ENCODE data around the gene ANXA7.

Gene ANXA7

DNA sequence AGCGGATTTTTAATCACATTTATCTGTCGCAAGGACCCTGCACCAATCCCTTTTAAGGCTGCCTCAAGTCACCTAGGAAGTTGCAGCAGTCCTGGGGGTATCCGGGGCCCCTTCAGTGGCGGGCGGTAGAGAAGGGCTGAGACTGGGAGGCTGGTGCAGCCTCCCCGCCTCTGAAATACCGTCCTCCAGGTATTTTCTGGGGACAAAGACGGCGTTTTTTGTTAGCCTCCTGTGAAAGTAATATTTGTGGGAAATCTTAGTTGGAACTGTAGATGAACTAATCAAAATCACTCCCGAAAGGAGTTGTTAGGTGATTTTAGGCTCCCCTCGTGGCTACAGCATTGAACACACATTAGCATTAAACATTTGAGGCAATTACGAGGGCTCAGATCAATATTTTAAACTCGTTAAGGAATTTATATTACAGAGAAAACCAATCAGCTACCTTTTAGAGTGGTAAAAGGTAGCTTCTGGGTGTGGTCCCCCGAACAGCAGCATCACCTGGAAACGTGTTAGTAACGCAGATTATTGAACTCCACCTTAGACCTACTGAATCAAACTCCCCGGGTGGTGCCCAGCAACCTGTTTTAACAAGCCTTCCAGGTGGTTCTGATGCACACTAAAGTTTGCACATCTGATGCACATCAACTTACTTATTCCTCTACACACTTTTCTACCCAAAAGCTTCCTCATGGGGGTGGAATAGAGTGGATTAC is 530 bp upstream of the ANXA7 start:
- Histone ChIP-seq H4K8ac (ENCODE audit: low read depth, low read length) (no peak overlapping the region), H3K36me3 (ENCODE audit: control insufficient read depth, insufficient read depth, low read length) (no peaks in the 10 kb centered on the region), H3K4me3 (ENCODE audit: low read length) (peak overlapping the region; percentile 35), H3K56ac (ENCODE audit: low read length) (peak overlapping the region; percentile 85), H3K4me1 (ENCODE audit: control insufficient read depth, low read depth, low read length) (peaks cover 2% of the 10 kb centered on the region), H3K4ac (ENCODE audit: low read depth, low read length) (no peak overlapping the region), H4K5ac (ENCODE audit: low read length) (no peak overlapping the region), H3K79me1 (ENCODE audit: low read length) (peaks cover 7% of the 10 kb centered on the region), H2AK5ac (ENCODE audit: low read length) (no peak overlapping the region), H3K18ac (ENCODE audit: low read length) (peak overlapping the region; percentile 76), H3K23ac (ENCODE audit: low read length) (no peak overlapping the region), H2BK120ac (ENCODE audit: low read depth, low read length) (peak overlapping the region; percentile 75), H3K4me2 (ENCODE audit: low read length) (peak overlapping the region; percentile 71), H2BK15ac (replicated peaks; ENCODE audit: low read depth) (no peak overlapping the region), H3K79me2 (ENCODE audit: control insufficient read depth, insufficient read depth, low read length) (peaks cover 13% of the 10 kb centered on the region), H2BK5ac (ENCODE audit: low read length) (no peak overlapping the region), H3K9ac (ENCODE audit: low read length) (peak overlapping the region; percentile 81), H3K27me3 (ENCODE audit: insufficient read depth, low read length, poor library complexity) (no peaks in the 10 kb centered on the region), H3K27ac (ENCODE audit: low read depth, low read length) (peak overlapping the region; percentile 46)
- WGBS (ENCODE audit: extremely low coverage, insufficient coverage, low lambda C conversion rate) = no CpG with 5 or more reads among the region's 17 CpGs
- no peak for DNase-seq

DNA sequence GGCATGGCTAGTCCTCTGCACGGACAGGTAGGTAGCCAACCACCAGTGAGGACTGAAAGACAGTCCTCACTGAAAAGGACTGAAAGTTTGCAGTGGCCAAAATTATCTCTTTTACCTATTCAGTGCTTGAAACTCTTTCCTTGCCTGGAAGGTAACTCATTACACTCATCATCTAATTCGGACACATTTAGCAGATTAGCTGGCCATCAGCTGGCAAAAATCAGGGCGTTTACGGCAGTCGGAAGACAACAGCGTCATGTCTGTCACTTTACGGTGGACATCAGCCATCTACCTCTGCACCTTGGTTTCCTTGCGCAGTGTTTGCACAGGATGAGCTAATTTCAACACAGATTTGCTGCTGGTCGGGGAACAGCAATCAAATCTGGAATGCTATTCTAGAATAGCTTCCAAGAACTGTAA is 740 bp downstream of the ANXA7 start:
- Histone ChIP-seq H4K8ac (ENCODE audit: low read depth, low read length) (no peak overlapping the region), H3K9ac (ENCODE audit: low read length) (peak overlapping the region; percentile 64), H2BK15ac (replicated peaks; ENCODE audit: low read depth) (no peak overlapping the region), H2BK5ac (ENCODE audit: low read length) (no peak overlapping the region), H3K4me2 (ENCODE audit: low read length) (peak overlapping the region; percentile 37), H2BK120ac (ENCODE audit: low read depth, low read length) (no peak overlapping the region), H3K18ac (ENCODE audit: low read length) (peak overlapping the region; percentile 42), H3K36me3 (ENCODE audit: control insufficient read depth, insufficient read depth, low read length) (no peaks in the 10 kb centered on the region), H3K27ac (ENCODE audit: low read depth, low read length) (peak overlapping the region; percentile 76), H3K23ac (ENCODE audit: low read length) (peak overlapping the region; percentile 74), H3K56ac (ENCODE audit: low read length) (peak overlapping the region; percentile 99), H3K4me3 (ENCODE audit: low read length) (peak overlapping the region; percentile 42), H3K4ac (ENCODE audit: low read depth, low read length) (peak overlapping the region; percentile 25), H3K4me1 (ENCODE audit: control insufficient read depth, low read depth, low read length) (peaks cover 2% of the 10 kb centered on the region), H3K79me2 (ENCODE audit: control insufficient read depth, insufficient read depth, low read length) (peaks cover 16% of the 10 kb centered on the region), H3K79me1 (ENCODE audit: low read length) (peaks cover 11% of the 10 kb centered on the region), H4K5ac (ENCODE audit: low read length) (no peak overlapping the region), H3K27me3 (ENCODE audit: insufficient read depth, low read length, poor library complexity) (no peaks in the 10 kb centered on the region), H2AK5ac (ENCODE audit: low read length) (no peak overlapping the region)
- peak; percentile 67 for DNase-seq
- no CpG with 5 or more reads among the region's 9 CpGs for WGBS (ENCODE audit: extremely low coverage, insufficient coverage, low lambda C conversion rate)

DNA sequence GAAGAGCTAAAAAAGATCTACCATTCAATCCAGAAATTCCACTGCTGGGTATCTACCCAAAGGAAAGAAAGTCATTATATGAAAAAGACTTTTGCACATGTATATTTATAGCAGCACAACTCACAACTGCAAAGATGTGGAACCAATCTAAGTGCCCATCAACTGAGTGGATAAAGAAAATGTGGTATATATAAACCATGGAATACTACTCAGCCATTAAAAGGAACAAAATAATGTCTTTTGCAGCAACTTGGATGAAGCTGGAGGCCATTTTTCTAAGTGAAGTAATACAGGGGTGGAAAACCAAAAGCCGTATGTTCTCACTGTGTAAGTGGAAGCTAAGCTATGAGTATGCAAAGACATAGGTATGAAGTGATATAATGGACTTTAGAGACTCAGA is 3.0 kb downstream of the ANXA7 start:
- Histone ChIP-seq H3K36me3 (ENCODE audit: control insufficient read depth, insufficient read depth, low read length) (no peaks in the 10 kb centered on the region), H3K79me2 (ENCODE audit: control insufficient read depth, insufficient read depth, low read length) (peaks cover 22% of the 10 kb centered on the region), H3K23ac (ENCODE audit: low read length) (no peak overlapping the region), H2AK5ac (ENCODE audit: low read length) (no peak overlapping the region), H3K56ac (ENCODE audit: low read length) (no peak overlapping the region), H3K4ac (ENCODE audit: low read depth, low read length) (no peak overlapping the region), H2BK5ac (ENCODE audit: low read length) (no peak overlapping the region), H3K4me2 (ENCODE audit: low read length) (no peak overlapping the region), H3K18ac (ENCODE audit: low read length) (no peak overlapping the region), H2BK15ac (replicated peaks; ENCODE audit: low read depth) (no peak overlapping the region), H3K9ac (ENCODE audit: low read length) (no peak overlapping the region), H4K8ac (ENCODE audit: low read depth, low read length) (no peak overlapping the region), H2BK120ac (ENCODE audit: low read depth, low read length) (no peak overlapping the region), H3K27me3 (ENCODE audit: insufficient read depth, low read length, poor library complexity) (no peaks in the 10 kb centered on the region), H4K5ac (ENCODE audit: low read length) (no peak overlapping the region), H3K4me1 (ENCODE audit: control insufficient read depth, low read depth, low read length) (peaks cover 2% of the 10 kb centered on the region), H3K27ac (ENCODE audit: low read depth, low read length) (no peak overlapping the region), H3K4me3 (ENCODE audit: low read length) (no peak overlapping the region), H3K79me1 (ENCODE audit: low read length) (peaks cover 11% of the 10 kb centered on the region)
- no CpG with 5 or more reads among the region's 1 CpG for WGBS (ENCODE audit: extremely low coverage, insufficient coverage, low lambda C conversion rate)
- DNase-seq = no peak

DNA sequence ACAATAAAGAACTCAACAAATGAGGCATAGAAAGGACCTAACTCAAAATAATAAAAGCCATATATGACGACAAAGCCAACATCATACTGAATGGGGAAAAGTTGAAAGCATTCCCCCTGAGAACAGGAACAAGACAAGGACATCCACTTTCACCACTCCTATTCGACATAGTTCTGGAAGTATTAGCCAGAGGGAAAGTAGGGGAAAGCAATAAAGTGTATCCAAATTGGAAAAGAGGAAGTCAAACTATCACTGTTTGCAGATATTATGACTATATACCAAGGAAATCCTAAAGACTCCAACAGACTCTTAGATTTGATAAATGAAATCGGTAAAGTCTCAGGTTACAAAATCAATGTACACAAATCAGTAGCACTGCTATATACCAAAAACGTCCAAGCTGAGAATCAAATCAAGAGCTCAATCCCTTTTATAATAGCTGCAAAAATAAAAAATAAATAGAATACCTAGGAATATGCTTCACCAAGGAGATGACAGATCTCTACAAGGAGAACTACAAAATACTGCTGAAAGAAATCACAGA is 4.8 kb downstream of the ANXA7 start:
- H2BK5ac ChIP-seq (ENCODE audit: low read length) = no peak overlapping the region
- H4K5ac ChIP-seq (ENCODE audit: low read length) = no peak overlapping the region
- no peak overlapping the region for H3K27ac ChIP-seq (ENCODE audit: low read depth, low read length)
- DNase-seq = no peak
- H3K4me2 ChIP-seq (ENCODE audit: low read length) = no peak overlapping the region
- no peak overlapping the region for H4K8ac ChIP-seq (ENCODE audit: low read depth, low read length)
- H3K79me2 ChIP-seq (ENCODE audit: control insufficient read depth, insufficient read depth, low read length) = peaks cover 22% of the 10 kb centered on the region
- no peak overlapping the region for H3K18ac ChIP-seq (ENCODE audit: low read length)
- H2AK5ac ChIP-seq (ENCODE audit: low read length) = no peak overlapping the region
- no peak overlapping the region for H3K4me3 ChIP-seq (ENCODE audit: low read length)
- no peaks in the 10 kb centered on the region for H3K27me3 ChIP-seq (ENCODE audit: insufficient read depth, low read length, poor library complexity)
- peaks cover 11% of the 10 kb centered on the region for H3K79me1 ChIP-seq (ENCODE audit: low read length)
- H3K4me1 ChIP-seq (ENCODE audit: control insufficient read depth, low read depth, low read length) = peaks cover 2% of the 10 kb centered on the region
- H2BK120ac ChIP-seq (ENCODE audit: low read depth, low read length) = no peak overlapping the region
- H3K36me3 ChIP-seq (ENCODE audit: control insufficient read depth, insufficient read depth, low read length) = no peaks in the 10 kb centered on the region
- no peak overlapping the region for H3K9ac ChIP-seq (ENCODE audit: low read length)
- H3K4ac ChIP-seq (ENCODE audit: low read depth, low read length) = no peak overlapping the region
- H3K56ac ChIP-seq (ENCODE audit: low read length) = no peak overlapping the region
- no peak overlapping the region for H2BK15ac ChIP-seq (replicated peaks; ENCODE audit: low read depth)
- no CpG with 5 or more reads among the region's 4 CpGs for WGBS (ENCODE audit: extremely low coverage, insufficient coverage, low lambda C conversion rate)
- H3K23ac ChIP-seq (ENCODE audit: low read length) = no peak overlapping the region

DNA sequence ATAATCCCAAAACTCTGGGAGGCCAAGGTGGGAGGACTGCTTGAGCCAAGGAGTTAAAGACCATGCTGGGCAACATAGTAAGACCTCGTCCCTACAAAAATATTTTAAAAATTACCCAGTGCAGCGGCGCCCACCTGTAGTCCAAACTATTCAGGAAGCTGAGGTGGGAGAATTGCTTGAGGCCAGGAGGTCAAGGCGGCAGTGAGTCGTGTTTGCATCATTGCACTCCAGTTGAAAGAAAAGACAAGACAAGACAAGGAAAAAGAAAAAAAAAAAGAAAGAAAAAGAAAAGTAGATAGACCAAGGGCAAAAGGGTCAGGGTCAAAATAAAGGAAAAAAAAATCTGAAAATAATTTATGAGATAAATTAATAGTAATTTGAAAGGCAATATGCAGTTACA is 5.8 kb downstream of the ANXA7 start:
- H3K36me3 ChIP-seq (ENCODE audit: control insufficient read depth, insufficient read depth, low read length) = no peaks in the 10 kb centered on the region
- no peak overlapping the region for H3K23ac ChIP-seq (ENCODE audit: low read length)
- no peak overlapping the region for H3K4ac ChIP-seq (ENCODE audit: low read depth, low read length)
- no peak overlapping the region for H3K56ac ChIP-seq (ENCODE audit: low read length)
- H2AK5ac ChIP-seq (ENCODE audit: low read length) = no peak overlapping the region
- no peak overlapping the region for H4K8ac ChIP-seq (ENCODE audit: low read depth, low read length)
- no peak for DNase-seq
- H4K5ac ChIP-seq (ENCODE audit: low read length) = no peak overlapping the region
- H3K27me3 ChIP-seq (ENCODE audit: insufficient read depth, low read length, poor library complexity) = no peaks in the 10 kb centered on the region
- peaks cover 22% of the 10 kb centered on the region for H3K79me2 ChIP-seq (ENCODE audit: control insufficient read depth, insufficient read depth, low read length)
- H3K27ac ChIP-seq (ENCODE audit: low read depth, low read length) = no peak overlapping the region
- no peak overlapping the region for H3K4me3 ChIP-seq (ENCODE audit: low read length)
- no CpG with 5 or more reads among the region's 5 CpGs for WGBS (ENCODE audit: extremely low coverage, insufficient coverage, low lambda C conversion rate)
- peaks cover 2% of the 10 kb centered on the region for H3K4me1 ChIP-seq (ENCODE audit: control insufficient read depth, low read depth, low read length)
- H3K79me1 ChIP-seq (ENCODE audit: low read length) = peaks cover 9% of the 10 kb centered on the region
- no peak overlapping the region for H3K9ac ChIP-seq (ENCODE audit: low read length)
- no peak overlapping the region for H3K18ac ChIP-seq (ENCODE audit: low read length)
- no peak overlapping the region for H3K4me2 ChIP-seq (ENCODE audit: low read length)
- H2BK5ac ChIP-seq (ENCODE audit: low read length) = no peak overlapping the region
- H2BK120ac ChIP-seq (ENCODE audit: low read depth, low read length) = peak overlapping the region; percentile 21
- no peak overlapping the region for H2BK15ac ChIP-seq (replicated peaks; ENCODE audit: low read depth)
